HepG2 (cell line): ENCODE measurements around the gene RBM8A. TPM values are rescaled to one million over a fixed set of nuclear protein-coding genes. Genes with fewer than 3 reads are reported as not detected.

Experiments
- ATRX ChIP-seq: sonication (generic); formaldehyde crosslinking; IDR thresholded peaks from 2 replicates; pipeline ENCODE4 v1.4.0; 2020; ENCODE audit warnings: missing genetic modification reagents, borderline replicate concordance
- CAMTA2 ChIP-seq: sonication (generic); formaldehyde crosslinking; IDR thresholded peaks from 2 replicates; pipeline ENCODE4 v1.4.0; 2020; ENCODE audit warnings: mild to moderate bottlenecking, missing genetic modification reagents, borderline replicate concordance
- ESRRA ChIP-seq: sonication (generic); formaldehyde crosslinking; IDR thresholded peaks from 2 replicates; pipeline ENCODE4 v1.5.1; 2020; ENCODE audit warnings: mild to moderate bottlenecking, low read depth, missing genetic modification reagents
- GFI1 ChIP-seq: sonication (generic); formaldehyde crosslinking; IDR thresholded peaks from 2 replicates; pipeline ENCODE4 v1.5.0; 2020; ENCODE audit warnings: missing genetic modification reagents, mild to moderate bottlenecking, borderline replicate concordance
- MYNN ChIP-seq: sonication (generic); formaldehyde crosslinking; IDR thresholded peaks from 2 replicates; pipeline ENCODE4 v1.4.0; 2020; ENCODE audit warnings: mild to moderate bottlenecking, low read depth, missing genetic modification reagents
- TAF1 ChIP-seq: sonication (generic); formaldehyde crosslinking; IDR thresholded peaks from 2 replicates; pipeline ENCODE4 v1.4.0; 2020; ENCODE audit warnings: missing genetic modification reagents
- TOPORS ChIP-seq: sonication (generic); formaldehyde crosslinking; IDR thresholded peaks from 2 replicates; pipeline ENCODE4 v1.8.0; 2023; ENCODE audit warnings: mild to moderate bottlenecking, missing genetic modification reagents
- ZNF326 ChIP-seq: sonication (generic); formaldehyde crosslinking; IDR thresholded peaks from 2 replicates; pipeline ENCODE4 v1.4.0; 2020; ENCODE audit warnings: missing genetic modification reagents, borderline replicate concordance
- ZNF441 ChIP-seq: sonication (generic); formaldehyde crosslinking; IDR thresholded peaks from 2 replicates; pipeline ENCODE4 v1.7.0; 2021; ENCODE audit warnings: missing genetic modification reagents, borderline replicate concordance
- ZNF790 ChIP-seq: sonication (generic); formaldehyde crosslinking; IDR thresholded peaks from 2 replicates; pipeline ENCODE4 v1.8.0; 2022; ENCODE audit warnings: missing genetic modification reagents, mild to moderate bottlenecking, borderline replicate concordance
- polyA plus RNA-seq, 8 experiments: library from polyadenylated mRNA; depleted of rRNA in 3 of 8; stranded (reverse) in 7 of 8; unstranded in 1 of 8; fragments of >200 nt; fragmentation: Illumina TruSeq in 4 of 8; extraction: Trizol in 4 of 8; gene quantifications; 2 replicates each; pipeline versions ENCODE4 v1.2.1 to v1.2.3, GENCODE V29; 2011 to 2016; ENCODE audit warnings: low read depth in 4 of 8, missing spikeins in 1 of 8, mixed read lengths in 1 of 8; ENCODE audit not compliant: insufficient read depth in 1 of 8
- total RNA-seq, 5 experiments: library from RNA; depleted of rRNA; stranded (reverse); fragments of >200 nt; fragmentation: Illumina TruSeq; extraction: Trizol; gene quantifications; 2 replicates each; pipeline ENCODE4 v1.2.3, GENCODE V29; 2016; ENCODE audit warnings: low read depth in 1 of 5
- TF ChIP-seq, protein P1 (sequence below): sonication (generic); formaldehyde crosslinking; IDR thresholded peaks from 2 replicates; pipeline ENCODE4 v1.5.1; 2020; ENCODE audit warnings: mild to moderate bottlenecking, missing genetic modification reagents, moderate library complexity
- TF ChIP-seq, protein P2 (sequence below): fragments of 450-650 bp; IDR thresholded peaks from 2 replicates; pipeline ENCODE4 v1.6.1; 2017; ENCODE audit warnings: mild to moderate bottlenecking
- TF ChIP-seq, protein P3 (sequence below): sonication (generic); formaldehyde crosslinking; IDR thresholded peaks from 2 replicates; pipeline ENCODE4 v1.4.0; 2020; ENCODE audit warnings: missing genetic modification reagents, borderline replicate concordance
- TF ChIP-seq, protein P4 (sequence below): sonication (generic); formaldehyde crosslinking; IDR thresholded peaks from 2 replicates; pipeline ENCODE4 v1.4.0; 2020; ENCODE audit warnings: missing genetic modification reagents
- TF ChIP-seq, protein P5 (sequence below): sonication (generic); formaldehyde crosslinking; IDR thresholded peaks from 2 replicates; pipeline ENCODE4 v1.4.0; 2020; ENCODE audit warnings: missing genetic modification reagents

Gene RBM8A
- total and polyA plus RNA-seq, 2 of the 13 experiments (the other 11 are each of a cell fraction or from before 2014, with no cell fraction given) = 106 to 162 TPM

DNA sequence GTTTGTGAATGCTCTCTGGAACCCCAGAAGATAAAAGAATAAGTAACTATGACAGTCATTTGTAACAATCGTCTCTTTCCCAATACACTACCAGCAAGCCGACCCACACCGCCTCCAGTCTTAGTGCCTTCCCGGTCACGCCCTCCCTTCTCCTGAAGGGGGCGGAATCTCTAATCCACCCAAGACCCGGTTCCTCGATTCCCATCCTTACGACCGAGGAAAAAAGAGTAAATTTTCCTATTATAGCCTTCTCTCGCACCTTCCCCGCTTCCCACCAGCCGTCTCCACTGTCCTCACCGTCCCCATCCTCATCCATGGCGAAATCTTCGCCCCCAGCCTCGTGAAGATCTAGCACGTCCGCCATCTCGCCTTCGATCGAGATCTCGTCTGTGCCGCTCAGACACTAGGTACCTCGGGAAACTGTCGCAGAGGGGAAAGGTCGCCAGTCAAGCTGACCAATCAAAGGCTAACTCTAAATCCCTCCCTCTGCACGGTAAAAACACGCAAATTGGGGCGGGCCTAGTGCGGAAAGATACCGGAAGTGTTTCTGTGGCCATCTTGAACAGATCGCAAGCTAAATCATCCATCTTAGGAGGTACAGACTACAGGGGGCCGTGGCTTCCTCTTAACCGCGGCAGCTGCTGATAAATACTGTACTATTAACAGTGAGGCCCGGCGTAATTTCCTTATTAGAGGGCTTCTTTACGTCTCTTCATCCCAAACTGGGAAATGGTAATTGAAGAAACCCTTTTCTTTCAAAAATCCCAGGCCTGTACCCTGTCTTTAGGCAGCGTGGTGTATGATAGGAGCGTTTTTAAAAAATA, at the start of gene RBM8A (continued):
- TF ChIP-seq, protein P1, sequence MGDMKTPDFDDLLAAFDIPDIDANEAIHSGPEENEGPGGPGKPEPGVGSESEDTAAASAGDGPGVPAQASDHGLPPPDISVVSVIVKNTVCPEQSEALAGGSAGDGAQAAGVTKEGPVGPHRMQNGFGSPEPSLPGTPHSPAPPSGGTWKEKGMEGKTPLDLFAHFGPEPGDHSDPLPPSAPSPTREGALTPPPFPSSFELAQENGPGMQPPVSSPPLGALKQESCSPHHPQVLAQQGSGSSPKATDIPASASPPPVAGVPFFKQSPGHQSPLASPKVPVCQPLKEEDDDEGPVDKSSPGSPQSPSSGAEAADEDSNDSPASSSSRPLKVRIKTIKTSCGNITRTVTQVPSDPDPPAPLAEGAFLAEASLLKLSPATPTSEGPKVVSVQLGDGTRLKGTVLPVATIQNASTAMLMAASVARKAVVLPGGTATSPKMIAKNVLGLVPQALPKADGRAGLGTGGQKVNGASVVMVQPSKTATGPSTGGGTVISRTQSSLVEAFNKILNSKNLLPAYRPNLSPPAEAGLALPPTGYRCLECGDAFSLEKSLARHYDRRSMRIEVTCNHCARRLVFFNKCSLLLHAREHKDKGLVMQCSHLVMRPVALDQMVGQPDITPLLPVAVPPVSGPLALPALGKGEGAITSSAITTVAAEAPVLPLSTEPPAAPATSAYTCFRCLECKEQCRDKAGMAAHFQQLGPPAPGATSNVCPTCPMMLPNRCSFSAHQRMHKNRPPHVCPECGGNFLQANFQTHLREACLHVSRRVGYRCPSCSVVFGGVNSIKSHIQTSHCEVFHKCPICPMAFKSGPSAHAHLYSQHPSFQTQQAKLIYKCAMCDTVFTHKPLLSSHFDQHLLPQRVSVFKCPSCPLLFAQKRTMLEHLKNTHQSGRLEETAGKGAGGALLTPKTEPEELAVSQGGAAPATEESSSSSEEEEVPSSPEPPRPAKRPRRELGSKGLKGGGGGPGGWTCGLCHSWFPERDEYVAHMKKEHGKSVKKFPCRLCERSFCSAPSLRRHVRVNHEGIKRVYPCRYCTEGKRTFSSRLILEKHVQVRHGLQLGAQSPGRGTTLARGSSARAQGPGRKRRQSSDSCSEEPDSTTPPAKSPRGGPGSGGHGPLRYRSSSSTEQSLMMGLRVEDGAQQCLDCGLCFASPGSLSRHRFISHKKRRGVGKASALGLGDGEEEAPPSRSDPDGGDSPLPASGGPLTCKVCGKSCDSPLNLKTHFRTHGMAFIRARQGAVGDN (CRISPR knock-in tag) = peak; percentile 90
- TF ChIP-seq, protein P2, sequence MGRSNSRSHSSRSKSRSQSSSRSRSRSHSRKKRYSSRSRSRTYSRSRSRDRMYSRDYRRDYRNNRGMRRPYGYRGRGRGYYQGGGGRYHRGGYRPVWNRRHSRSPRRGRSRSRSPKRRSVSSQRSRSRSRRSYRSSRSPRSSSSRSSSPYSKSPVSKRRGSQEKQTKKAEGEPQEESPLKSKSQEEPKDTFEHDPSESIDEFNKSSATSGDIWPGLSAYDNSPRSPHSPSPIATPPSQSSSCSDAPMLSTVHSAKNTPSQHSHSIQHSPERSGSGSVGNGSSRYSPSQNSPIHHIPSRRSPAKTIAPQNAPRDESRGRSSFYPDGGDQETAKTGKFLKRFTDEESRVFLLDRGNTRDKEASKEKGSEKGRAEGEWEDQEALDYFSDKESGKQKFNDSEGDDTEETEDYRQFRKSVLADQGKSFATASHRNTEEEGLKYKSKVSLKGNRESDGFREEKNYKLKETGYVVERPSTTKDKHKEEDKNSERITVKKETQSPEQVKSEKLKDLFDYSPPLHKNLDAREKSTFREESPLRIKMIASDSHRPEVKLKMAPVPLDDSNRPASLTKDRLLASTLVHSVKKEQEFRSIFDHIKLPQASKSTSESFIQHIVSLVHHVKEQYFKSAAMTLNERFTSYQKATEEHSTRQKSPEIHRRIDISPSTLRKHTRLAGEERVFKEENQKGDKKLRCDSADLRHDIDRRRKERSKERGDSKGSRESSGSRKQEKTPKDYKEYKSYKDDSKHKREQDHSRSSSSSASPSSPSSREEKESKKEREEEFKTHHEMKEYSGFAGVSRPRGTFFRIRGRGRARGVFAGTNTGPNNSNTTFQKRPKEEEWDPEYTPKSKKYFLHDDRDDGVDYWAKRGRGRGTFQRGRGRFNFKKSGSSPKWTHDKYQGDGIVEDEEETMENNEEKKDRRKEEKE = no peak
- TF ChIP-seq MYNN (CRISPR knock-in tag) = no peak
- 0 out of 2 replicates have a peak, but pooled peaks have one; percentile 50 for TF ChIP-seq CAMTA2 (CRISPR knock-in tag)
- TF ChIP-seq, protein P3, sequence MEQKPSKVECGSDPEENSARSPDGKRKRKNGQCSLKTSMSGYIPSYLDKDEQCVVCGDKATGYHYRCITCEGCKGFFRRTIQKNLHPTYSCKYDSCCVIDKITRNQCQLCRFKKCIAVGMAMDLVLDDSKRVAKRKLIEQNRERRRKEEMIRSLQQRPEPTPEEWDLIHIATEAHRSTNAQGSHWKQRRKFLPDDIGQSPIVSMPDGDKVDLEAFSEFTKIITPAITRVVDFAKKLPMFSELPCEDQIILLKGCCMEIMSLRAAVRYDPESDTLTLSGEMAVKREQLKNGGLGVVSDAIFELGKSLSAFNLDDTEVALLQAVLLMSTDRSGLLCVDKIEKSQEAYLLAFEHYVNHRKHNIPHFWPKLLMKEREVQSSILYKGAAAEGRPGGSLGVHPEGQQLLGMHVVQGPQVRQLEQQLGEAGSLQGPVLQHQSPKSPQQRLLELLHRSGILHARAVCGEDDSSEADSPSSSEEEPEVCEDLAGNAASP = peak; percentile 27; the same call in 1 of the 2 replicates
- TF ChIP-seq TAF1 = peak; percentile 81
- TF ChIP-seq, protein P4, sequence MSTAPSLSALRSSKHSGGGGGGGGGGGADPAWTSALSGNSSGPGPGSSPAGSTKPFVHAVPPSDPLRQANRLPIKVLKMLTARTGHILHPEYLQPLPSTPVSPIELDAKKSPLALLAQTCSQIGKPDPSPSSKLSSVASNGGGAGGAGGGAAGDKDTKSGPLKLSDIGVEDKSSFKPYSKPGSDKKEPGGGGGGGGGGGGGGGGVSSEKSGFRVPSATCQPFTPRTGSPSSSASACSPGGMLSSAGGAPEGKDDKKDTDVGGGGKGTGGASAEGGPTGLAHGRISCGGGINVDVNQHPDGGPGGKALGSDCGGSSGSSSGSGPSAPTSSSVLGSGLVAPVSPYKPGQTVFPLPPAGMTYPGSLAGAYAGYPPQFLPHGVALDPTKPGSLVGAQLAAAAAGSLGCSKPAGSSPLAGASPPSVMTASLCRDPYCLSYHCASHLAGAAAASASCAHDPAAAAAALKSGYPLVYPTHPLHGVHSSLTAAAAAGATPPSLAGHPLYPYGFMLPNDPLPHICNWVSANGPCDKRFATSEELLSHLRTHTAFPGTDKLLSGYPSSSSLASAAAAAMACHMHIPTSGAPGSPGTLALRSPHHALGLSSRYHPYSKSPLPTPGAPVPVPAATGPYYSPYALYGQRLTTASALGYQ (CRISPR knock-in tag) = no peak
- peak; percentile 62; the same call in 1 of the 2 replicates for TF ChIP-seq ESRRA
- no peak for TF ChIP-seq ZNF326 (CRISPR knock-in tag)
- TF ChIP-seq ZNF441 = peak; percentile 73; the same call in 1 of the 2 replicates
- TF ChIP-seq, protein P5, sequence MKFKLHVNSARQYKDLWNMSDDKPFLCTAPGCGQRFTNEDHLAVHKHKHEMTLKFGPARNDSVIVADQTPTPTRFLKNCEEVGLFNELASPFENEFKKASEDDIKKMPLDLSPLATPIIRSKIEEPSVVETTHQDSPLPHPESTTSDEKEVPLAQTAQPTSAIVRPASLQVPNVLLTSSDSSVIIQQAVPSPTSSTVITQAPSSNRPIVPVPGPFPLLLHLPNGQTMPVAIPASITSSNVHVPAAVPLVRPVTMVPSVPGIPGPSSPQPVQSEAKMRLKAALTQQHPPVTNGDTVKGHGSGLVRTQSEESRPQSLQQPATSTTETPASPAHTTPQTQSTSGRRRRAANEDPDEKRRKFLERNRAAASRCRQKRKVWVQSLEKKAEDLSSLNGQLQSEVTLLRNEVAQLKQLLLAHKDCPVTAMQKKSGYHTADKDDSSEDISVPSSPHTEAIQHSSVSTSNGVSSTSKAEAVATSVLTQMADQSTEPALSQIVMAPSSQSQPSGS (CRISPR knock-in tag) = no peak
- TF ChIP-seq ZNF790 (CRISPR knock-in tag) = no peak
- no peak for TF ChIP-seq GFI1 (CRISPR knock-in tag)
- TF ChIP-seq ATRX (CRISPR knock-in tag) = no peak
- TF ChIP-seq TOPORS (CRISPR knock-in tag) = peak; percentile 46; the same call in 1 of the 2 replicates
